Right hindlimb (tissue), 1 donor: ENCODE measurements around the gene PCSK2.

Source experiments
- DNase-seq: peaks from one replicate; pipeline ENCODE4 v3.0.0-alpha.2; 2018

Gene PCSK2

GRCh38 chr20:17488916-17489600 is 262.2 kb downstream of the PCSK2 start:
- DNase-seq = peak; percentile 7

GRCh38 chr20:17490501-17490900 is 263.7 kb downstream of the PCSK2 start:
- DNase-seq = peak; percentile 4

- peak; percentile 4 for DNase-seq
Observed at GRCh38 chr20:17491041-17491440, 264.2 kb downstream of the PCSK2 start.

- DNase-seq = no peak
Observed at GRCh38 chr20:17491488-17491887, 264.6 kb downstream of the PCSK2 start.

- no peak for DNase-seq
Observed at GRCh38 chr20:17493173-17493572, 266.3 kb downstream of the PCSK2 start.

GRCh38 chr20:17494201-17494600 is 267.4 kb downstream of the PCSK2 start:
- no peak for DNase-seq

GRCh38 chr20:17495826-17496225 is 269.0 kb downstream of the PCSK2 start:
- no peak for DNase-seq

- no peak for DNase-seq
Observed at GRCh38 chr20:17497821-17498580, 271.2 kb downstream of the PCSK2 start.

GRCh38 chr20:17498641-17499040 is 271.8 kb downstream of the PCSK2 start:
- no peak for DNase-seq

GRCh38 chr20:17499041-17499440 is 272.2 kb downstream of the PCSK2 start:
- no peak for DNase-seq

GRCh38 chr20:17500271-17500670 is 273.4 kb downstream of the PCSK2 start:
- no peak for DNase-seq

GRCh38 chr20:17500826-17501225 is 274.0 kb downstream of the PCSK2 start:
- no peak for DNase-seq

GRCh38 chr20:17501701-17502100 is 274.9 kb downstream of the PCSK2 start:
- DNase-seq = peak; percentile 11

- peak; percentile 7 for DNase-seq
Observed at GRCh38 chr20:17502105-17502504, 275.3 kb downstream of the PCSK2 start.

GRCh38 chr20:17503301-17504065 is 276.6 kb downstream of the PCSK2 start:
- DNase-seq = peak; percentile 2

- peak; percentile 35 for DNase-seq
Observed at GRCh38 chr20:17504066-17504897, 277.4 kb downstream of the PCSK2 start.

- DNase-seq = peak; percentile 78
Observed at GRCh38 chr20:17504898-17505635, 278.2 kb downstream of the PCSK2 start.

GRCh38 chr20:17505636-17506517 is 279.0 kb downstream of the PCSK2 start:
- DNase-seq = peak; percentile 19

GRCh38 chr20:17507032-17507431 is 280.2 kb downstream of the PCSK2 start:
- no peak for DNase-seq

GRCh38 chr20:17507531-17507930 is 280.7 kb downstream of the PCSK2 start:
- DNase-seq = peak; percentile 7

GRCh38 chr20:17508756-17509155 is 281.9 kb downstream of the PCSK2 start:
- DNase-seq = peak; percentile 11
